A204.1 (cell line): Measurements from ENCODE around the gene BUB1.
"Not testable (repeated sequence)": the region's sequence is repeated elsewhere in the genome, so short reads cannot be mapped to it uniquely, and the experiment has no call there.

ENCODE experiments used
- FAIRE-seq: peaks from 2 replicates; lab custom pipeline; 2012; peaks lifted over from hg19 to GRCh38; lab: Jason Lieb, UNC

Gene BUB1

GRCh38 chr2:110591973-110592372, 85.9 kb downstream of the BUB1 start:
- FAIRE-seq, result not testable (repeated sequence)

- FAIRE-seq, result not testable (repeated sequence)
Observed at GRCh38 chr2:110589677-110590330, 88.1 kb downstream of the BUB1 start.

- FAIRE-seq, result not testable (repeated sequence)
Observed at GRCh38 chr2:110588520-110588919, 89.3 kb downstream of the BUB1 start.
